GM19324 (cell line): Measurements from ENCODE around the gene TIMM44.

Experiments
- ATAC-seq: cut with Tn5 transposase; IDR thresholded peaks from one replicate; pipeline ENCODE4 v1.9.1; 2021; ENCODE audit warnings: mild to moderate bottlenecking, moderate library complexity; ENCODE audit not compliant: unreplicated experiment, low FRiP score

Gene TIMM44

GRCh38 chr19:7883105-7883504 is 60.4 kb downstream of the TIMM44 start:
- ATAC-seq, result no peak

- no peak for ATAC-seq
Measured at GRCh38 chr19:7881910-7882309, 61.6 kb downstream of the TIMM44 start.

- no peak for ATAC-seq
Measured at GRCh38 chr19:7879836-7880235, 63.6 kb downstream of the TIMM44 start.

DNA sequence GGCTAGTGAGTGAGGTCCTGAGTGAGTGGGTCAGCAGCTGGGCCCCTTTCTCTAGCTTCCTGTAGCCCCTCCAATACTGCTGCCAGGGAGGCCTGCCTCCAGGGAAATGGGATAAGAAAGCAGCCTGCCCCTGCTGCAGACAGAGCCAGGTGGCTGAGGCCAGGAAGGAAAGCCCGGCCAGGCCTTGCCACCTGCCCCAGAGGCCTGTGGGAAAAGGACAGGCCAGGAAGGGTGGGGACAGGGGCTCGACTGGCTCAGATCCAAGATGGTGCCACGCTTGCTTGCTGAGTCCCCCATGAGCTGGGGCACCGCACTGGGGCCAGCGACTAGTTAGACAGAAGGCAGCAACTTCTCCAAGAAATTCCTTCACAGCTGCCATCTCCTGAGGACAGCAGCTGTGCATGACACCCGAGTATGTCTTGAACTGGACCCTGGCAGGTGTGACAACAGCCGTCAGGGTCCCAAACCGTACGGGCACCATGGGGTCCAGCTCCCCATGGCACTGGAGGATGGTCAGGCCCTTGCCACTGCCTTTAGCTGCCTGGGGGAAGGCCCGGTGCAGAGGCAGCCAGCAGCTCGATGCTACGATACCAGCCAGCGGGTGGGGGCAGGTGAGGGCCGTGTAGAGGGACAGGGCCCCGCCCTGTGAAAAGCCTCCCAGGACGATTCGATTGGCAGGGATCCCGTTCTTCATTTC is 64.2 kb downstream of the TIMM44 start:
- no peak for ATAC-seq

- no peak for ATAC-seq
Measured at GRCh38 chr19:7877249-7877836, 66.1 kb downstream of the TIMM44 start.
